ENCODE measurements around the gene ELANE.

DNA sequence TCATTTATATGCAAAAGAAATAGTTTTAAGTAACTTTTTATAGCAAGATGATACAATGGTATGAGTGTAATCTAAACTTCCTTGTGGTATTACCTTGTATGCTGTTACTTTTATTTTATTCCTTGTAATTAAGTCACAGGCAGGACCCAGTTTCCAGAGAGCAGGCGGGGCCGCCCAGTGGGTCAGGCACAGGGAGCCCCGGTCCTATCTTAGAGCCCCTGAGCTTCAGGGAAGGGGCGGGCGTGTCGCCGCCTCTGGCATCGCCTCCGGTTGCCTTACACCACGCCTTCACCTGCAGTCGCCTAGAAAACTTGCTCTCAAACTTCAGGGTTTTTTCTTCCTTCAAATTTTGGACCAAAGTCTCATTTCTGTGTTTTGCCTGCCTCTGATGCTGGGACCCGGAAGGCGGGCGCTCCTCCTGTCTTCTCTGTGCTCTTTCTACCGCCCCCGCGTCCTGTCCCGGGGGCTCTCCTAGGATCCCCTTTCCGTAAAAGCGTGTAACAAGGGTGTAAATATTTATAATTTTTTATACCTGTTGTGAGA lies 40.5 kb upstream of the ELANE start:
- TF ChIP-seq, protein P1, sequence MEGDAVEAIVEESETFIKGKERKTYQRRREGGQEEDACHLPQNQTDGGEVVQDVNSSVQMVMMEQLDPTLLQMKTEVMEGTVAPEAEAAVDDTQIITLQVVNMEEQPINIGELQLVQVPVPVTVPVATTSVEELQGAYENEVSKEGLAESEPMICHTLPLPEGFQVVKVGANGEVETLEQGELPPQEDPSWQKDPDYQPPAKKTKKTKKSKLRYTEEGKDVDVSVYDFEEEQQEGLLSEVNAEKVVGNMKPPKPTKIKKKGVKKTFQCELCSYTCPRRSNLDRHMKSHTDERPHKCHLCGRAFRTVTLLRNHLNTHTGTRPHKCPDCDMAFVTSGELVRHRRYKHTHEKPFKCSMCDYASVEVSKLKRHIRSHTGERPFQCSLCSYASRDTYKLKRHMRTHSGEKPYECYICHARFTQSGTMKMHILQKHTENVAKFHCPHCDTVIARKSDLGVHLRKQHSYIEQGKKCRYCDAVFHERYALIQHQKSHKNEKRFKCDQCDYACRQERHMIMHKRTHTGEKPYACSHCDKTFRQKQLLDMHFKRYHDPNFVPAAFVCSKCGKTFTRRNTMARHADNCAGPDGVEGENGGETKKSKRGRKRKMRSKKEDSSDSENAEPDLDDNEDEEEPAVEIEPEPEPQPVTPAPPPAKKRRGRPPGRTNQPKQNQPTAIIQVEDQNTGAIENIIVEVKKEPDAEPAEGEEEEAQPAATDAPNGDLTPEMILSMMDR (IDR thresholded peaks at IDR 0.05) = no peak
- no peak for TF ChIP-seq POLR2A (IDR thresholded peaks at IDR 0.05)
